Stimulated activated CD4-positive, alpha-beta T cell treated with anti-CD3 and anti-CD28 coated beads, Interleukin-1b, Interleukin-23, amount 100 ng/mL, for 24 hours (primary cell): Measurements from ENCODE around the gene ARHGAP10.

ENCODE experiments used
- DNase-seq, 4 experiments: peaks; one replicate each; pipeline ENCODE4 v3.0.0-alpha.2; 2020; ENCODE audit warnings: low read depth in 4 of 4, low spot score in 1 of 4

The ARHGAP10 gene

GRCh38 chr4:147765121-147765529 is 33.2 kb downstream of the ARHGAP10 start:
- no peak for DNase-seq

- no peak for DNase-seq
These were observed 36.2 kb downstream of the ARHGAP10 start for GRCh38 chr4:147768113-147768512.

GRCh38 chr4:147769386-147769785 is 37.5 kb downstream of the ARHGAP10 start:
- no peak for DNase-seq

- no peak for DNase-seq
These were observed 38.9 kb downstream of the ARHGAP10 start for GRCh38 chr4:147770831-147771230.

- DNase-seq = no peak
These were observed 40.2 kb downstream of the ARHGAP10 start for GRCh38 chr4:147772056-147772455.

- DNase-seq = no peak
These were observed 40.6 kb downstream of the ARHGAP10 start for GRCh38 chr4:147772459-147772969.

GRCh38 chr4:147773261-147774184 is 41.6 kb downstream of the ARHGAP10 start:
- no peak for DNase-seq

GRCh38 chr4:147776716-147777115 is 44.8 kb downstream of the ARHGAP10 start:
- DNase-seq = no peak

GRCh38 chr4:147777456-147778091 is 45.7 kb downstream of the ARHGAP10 start:
- DNase-seq = no peak

GRCh38 chr4:147778942-147779341 is 47.1 kb downstream of the ARHGAP10 start:
- DNase-seq = no peak

- DNase-seq = no peak
These were observed 47.6 kb downstream of the ARHGAP10 start for GRCh38 chr4:147779451-147779850.

GRCh38 chr4:147780137-147780777 is 48.4 kb downstream of the ARHGAP10 start:
- no peak for DNase-seq

- no peak for DNase-seq
These were observed 50.3 kb downstream of the ARHGAP10 start for GRCh38 chr4:147782087-147782781.

GRCh38 chr4:147785129-147785528 is 53.2 kb downstream of the ARHGAP10 start:
- no peak for DNase-seq

- DNase-seq = no peak
These were observed 54.1 kb downstream of the ARHGAP10 start for GRCh38 chr4:147786031-147786430.

GRCh38 chr4:147786531-147786930 is 54.6 kb downstream of the ARHGAP10 start:
- DNase-seq = no peak

- no peak for DNase-seq
These were observed 55.3 kb downstream of the ARHGAP10 start for GRCh38 chr4:147787204-147787603.

- no peak for DNase-seq
These were observed 56.9 kb downstream of the ARHGAP10 start for GRCh38 chr4:147788791-147789190.

- no peak for DNase-seq
These were observed 57.7 kb downstream of the ARHGAP10 start for GRCh38 chr4:147789596-147789995.

GRCh38 chr4:147790412-147790811 is 58.5 kb downstream of the ARHGAP10 start:
- DNase-seq = no peak

- no peak for DNase-seq
These were observed 59.5 kb downstream of the ARHGAP10 start for GRCh38 chr4:147791341-147791740.
